Uterus (tissue), 4 donors: ENCODE results near the gene ARHGAP15. TPM values are rescaled to one million over a fixed set of nuclear protein-coding genes. Genes with fewer than 3 reads are reported as not detected.

Experiments
- DNase-seq, 2 donors: peaks; one replicate each; pipeline ENCODE4 v3.0.0-alpha.2; 2019 to 2020
- H3K27ac ChIP-seq, 2 donors: fragments of 200-600 bp; sonication (generic); 1 replicate in 1 of 2; 2 replicates in 1 of 2; pipeline ENCODE4 v1.5.1; 2016 to 2018
- H3K27me3 ChIP-seq, 2 donors: fragments of 200-600 bp; sonication (generic); one replicate each; pipeline ENCODE4 v1.5.1; 2018 to 2019; ENCODE audit warnings: control low read depth in 1 of 2
- H3K36me3 ChIP-seq, 2 donors: fragments of 200-600 bp; sonication (generic); one replicate each; pipeline ENCODE4 v1.5.1; 2019; ENCODE audit warnings: control low read depth in 1 of 2
- H3K4me1 ChIP-seq, 2 donors: fragments of 200-600 bp; sonication (generic); one replicate each; pipeline ENCODE4 v1.5.1; 2018 to 2019; ENCODE audit warnings: control low read depth in 1 of 2
- H3K4me3 ChIP-seq, 2 donors: fragments of 200-600 bp; sonication (generic); 1 replicate in 1 of 2; 2 replicates in 1 of 2; pipeline ENCODE4 v1.5.1; 2018 to 2019; ENCODE audit warnings: mild to moderate bottlenecking in 1 of 2
- H3K9me3 ChIP-seq, 2 donors: fragments of 200-600 bp; sonication (generic); one replicate each; pipeline ENCODE4 v1.5.1; 2019; ENCODE audit warnings: control low read depth in 1 of 2
- POLR2A ChIP-seq, 2 donors: fragments of 450-650 bp; IDR thresholded peaks; one replicate each; pipeline ENCODE4 v1.6.1; 2016; ENCODE audit warnings: antibody characterized with exemption in 2 of 2, mild to moderate bottlenecking in 1 of 2, moderate library complexity in 1 of 2
- intact Hi-C: fragments of 100-400 bp; cut with DNase I; formaldehyde crosslinking; loops from one replicate; pipeline ENCODE4 v1.15.1; 2023; ENCODE audit warnings: low total_unique reads
- total RNA-seq, 4 donors: library from RNA; depleted of rRNA in 3 of 4; stranded (reverse); fragments of >200 nt in 3 of 4; gene quantifications; one replicate each; pipeline versions ENCODE4 v1.1.0 to v1.2.4, GENCODE V29; 2014 to 2023
- TF ChIP-seq, protein P1 (sequence below), 4 experiments: fragments of 200-600 bp in 2 of 4; fragments of 450-650 bp in 2 of 4; sonication (generic) in 2 of 4; IDR thresholded peaks; one replicate each; pipeline ENCODE4 v1.5.1; 2016 to 2019; ENCODE audit warnings: antibody characterized with exemption in 4 of 4, mild to moderate bottlenecking in 2 of 4, moderate library complexity in 1 of 4
- donor health status: DM: yes; HTN: yes; CAD: no.

ARHGAP15 gene
- total RNA-seq, 4 donors from 2014 or later: 0.88 to 28.4 (median 6.6) TPM

DNA sequence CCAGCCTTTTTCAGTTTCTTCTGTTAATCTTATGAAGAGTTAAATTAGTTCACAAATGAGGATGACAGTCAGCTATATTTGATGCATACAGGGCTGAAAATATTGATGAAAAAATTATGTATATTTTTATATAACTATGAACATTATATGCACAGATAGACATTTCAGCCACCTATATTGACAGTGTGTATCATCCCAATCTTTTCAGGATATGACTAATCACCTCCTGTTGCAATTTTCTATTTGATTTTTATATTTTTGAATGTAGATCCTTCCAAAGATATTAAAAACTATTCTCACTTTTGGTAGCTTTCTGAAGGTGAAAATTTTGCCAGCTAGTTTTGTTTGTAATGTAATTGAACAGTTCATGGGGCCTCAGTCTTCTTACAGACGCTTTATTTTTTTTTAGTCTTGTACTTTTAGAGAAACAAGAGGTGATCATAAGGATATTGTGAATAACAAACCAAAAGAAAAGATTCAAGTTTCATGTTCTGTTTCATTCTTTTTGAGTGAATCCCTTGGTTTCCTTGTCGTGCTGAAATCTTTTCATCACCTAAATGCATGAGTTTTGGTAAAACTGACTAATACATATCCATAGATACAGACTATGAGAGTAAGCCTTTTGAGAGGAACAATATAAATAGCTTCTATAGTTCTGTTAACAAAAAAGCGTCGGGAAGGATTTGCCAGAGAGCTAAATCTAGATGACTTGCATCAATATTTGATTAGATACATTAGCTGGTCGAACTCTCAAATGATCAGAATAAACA, 123.1 kb downstream of the ARHGAP15 start:
- Histone ChIP-seq H3K4me1 (no peaks in the 10 kb centered on the region), H3K4me3 (no peak overlapping the region), H3K9me3 (no peaks in the 10 kb centered on the region), H3K27me3 (no peaks in the 10 kb centered on the region), H3K36me3 (no peaks in the 10 kb centered on the region), H3K27ac (no peak overlapping the region)
- no peak for TF ChIP-seq POLR2A (IDR thresholded peaks at IDR 0.05)
- TF ChIP-seq, protein P1, sequence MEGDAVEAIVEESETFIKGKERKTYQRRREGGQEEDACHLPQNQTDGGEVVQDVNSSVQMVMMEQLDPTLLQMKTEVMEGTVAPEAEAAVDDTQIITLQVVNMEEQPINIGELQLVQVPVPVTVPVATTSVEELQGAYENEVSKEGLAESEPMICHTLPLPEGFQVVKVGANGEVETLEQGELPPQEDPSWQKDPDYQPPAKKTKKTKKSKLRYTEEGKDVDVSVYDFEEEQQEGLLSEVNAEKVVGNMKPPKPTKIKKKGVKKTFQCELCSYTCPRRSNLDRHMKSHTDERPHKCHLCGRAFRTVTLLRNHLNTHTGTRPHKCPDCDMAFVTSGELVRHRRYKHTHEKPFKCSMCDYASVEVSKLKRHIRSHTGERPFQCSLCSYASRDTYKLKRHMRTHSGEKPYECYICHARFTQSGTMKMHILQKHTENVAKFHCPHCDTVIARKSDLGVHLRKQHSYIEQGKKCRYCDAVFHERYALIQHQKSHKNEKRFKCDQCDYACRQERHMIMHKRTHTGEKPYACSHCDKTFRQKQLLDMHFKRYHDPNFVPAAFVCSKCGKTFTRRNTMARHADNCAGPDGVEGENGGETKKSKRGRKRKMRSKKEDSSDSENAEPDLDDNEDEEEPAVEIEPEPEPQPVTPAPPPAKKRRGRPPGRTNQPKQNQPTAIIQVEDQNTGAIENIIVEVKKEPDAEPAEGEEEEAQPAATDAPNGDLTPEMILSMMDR (IDR thresholded peaks at IDR 0.05): no peak
- DNase-seq: no peak
- intact Hi-C loops: no loop called here

DNA sequence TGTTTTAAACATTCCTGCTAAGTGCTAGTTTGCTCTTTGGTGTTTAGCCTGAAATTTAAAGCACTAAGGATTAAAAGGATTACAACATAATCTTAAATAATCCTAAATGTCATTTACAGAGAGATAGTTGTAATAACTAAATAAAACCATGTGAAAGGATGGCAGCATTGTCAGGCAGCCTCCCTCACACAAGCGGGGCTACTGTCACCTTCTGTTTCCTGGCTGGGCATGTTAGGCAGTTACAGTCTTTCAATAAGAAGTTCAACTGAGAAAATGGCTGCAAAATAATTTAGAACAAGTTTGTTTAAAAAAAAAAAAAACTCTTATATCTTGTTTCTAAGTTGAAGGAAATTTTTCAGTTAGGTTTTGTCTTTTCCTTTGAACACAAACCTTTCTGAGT, 124.9 kb downstream of the ARHGAP15 start:
- intact Hi-C loops: no loop called here
- Histone ChIP-seq H3K27me3 (no peaks in the 10 kb centered on the region), H3K4me3 (no peak overlapping the region), H3K4me1 (no peaks in the 10 kb centered on the region), H3K9me3 (no peaks in the 10 kb centered on the region), H3K36me3 (no peaks in the 10 kb centered on the region), H3K27ac (no peak overlapping the region)
- TF ChIP-seq POLR2A (IDR thresholded peaks at IDR 0.05): no peak
- TF ChIP-seq, protein P1 (IDR thresholded peaks at IDR 0.05): no peak
- DNase-seq: no peak

DNA sequence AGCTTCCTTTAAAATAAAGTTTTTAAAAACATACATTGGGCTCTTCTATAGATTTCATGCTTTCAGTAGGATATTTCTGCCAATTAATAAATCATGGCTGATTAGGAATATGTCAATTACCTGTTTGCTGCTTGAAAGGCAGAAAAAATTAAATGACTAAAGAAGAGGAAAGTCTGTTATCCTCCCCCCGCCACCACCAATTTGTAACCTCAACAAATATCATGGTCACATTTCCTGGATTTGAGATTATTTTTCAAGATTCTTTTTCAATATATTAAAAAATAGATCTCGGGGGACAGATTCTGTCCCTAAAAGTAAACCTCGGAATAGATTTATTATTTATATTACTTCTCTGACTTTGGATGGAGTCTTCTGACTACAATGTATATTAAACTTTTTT, 125.9 kb downstream of the ARHGAP15 start:
- Histone ChIP-seq H3K36me3 (no peaks in the 10 kb centered on the region), H3K4me3 (no peak overlapping the region), H3K9me3 (no peaks in the 10 kb centered on the region), H3K4me1 (no peaks in the 10 kb centered on the region), H3K27me3 (no peaks in the 10 kb centered on the region), H3K27ac (no peak overlapping the region)
- no peak for DNase-seq
- intact Hi-C loops: no loop called here
- TF ChIP-seq, protein P1 (IDR thresholded peaks at IDR 0.05): no peak
- no peak for TF ChIP-seq POLR2A (IDR thresholded peaks at IDR 0.05)

DNA sequence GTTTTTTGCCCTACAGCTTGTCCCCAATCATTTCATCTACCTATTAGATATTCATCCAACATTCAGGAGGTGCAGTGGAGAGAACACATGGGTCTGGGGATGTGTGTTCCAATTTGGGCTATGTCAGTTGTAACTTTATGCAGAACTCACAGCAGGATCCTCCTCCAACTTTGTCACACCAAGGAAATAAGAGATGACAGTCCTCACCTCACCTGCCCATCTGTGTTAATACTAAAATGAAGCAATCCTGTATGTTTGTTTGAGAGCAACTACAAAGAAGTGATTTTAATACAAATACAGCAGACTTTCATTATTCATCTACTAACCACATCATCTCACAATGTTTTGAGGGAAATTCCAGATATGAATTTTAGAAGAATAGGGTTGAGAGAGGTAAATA, 126.7 kb downstream of the ARHGAP15 start:
- Histone ChIP-seq H3K36me3 (no peaks in the 10 kb centered on the region), H3K4me1 (no peaks in the 10 kb centered on the region), H3K27me3 (no peaks in the 10 kb centered on the region), H3K4me3 (no peak overlapping the region), H3K27ac (no peak overlapping the region), H3K9me3 (no peaks in the 10 kb centered on the region)
- no peak for DNase-seq
- no peak for TF ChIP-seq POLR2A (IDR thresholded peaks at IDR 0.05)
- TF ChIP-seq, protein P1 (IDR thresholded peaks at IDR 0.05): no peak
- intact Hi-C loops: no loop called here

DNA sequence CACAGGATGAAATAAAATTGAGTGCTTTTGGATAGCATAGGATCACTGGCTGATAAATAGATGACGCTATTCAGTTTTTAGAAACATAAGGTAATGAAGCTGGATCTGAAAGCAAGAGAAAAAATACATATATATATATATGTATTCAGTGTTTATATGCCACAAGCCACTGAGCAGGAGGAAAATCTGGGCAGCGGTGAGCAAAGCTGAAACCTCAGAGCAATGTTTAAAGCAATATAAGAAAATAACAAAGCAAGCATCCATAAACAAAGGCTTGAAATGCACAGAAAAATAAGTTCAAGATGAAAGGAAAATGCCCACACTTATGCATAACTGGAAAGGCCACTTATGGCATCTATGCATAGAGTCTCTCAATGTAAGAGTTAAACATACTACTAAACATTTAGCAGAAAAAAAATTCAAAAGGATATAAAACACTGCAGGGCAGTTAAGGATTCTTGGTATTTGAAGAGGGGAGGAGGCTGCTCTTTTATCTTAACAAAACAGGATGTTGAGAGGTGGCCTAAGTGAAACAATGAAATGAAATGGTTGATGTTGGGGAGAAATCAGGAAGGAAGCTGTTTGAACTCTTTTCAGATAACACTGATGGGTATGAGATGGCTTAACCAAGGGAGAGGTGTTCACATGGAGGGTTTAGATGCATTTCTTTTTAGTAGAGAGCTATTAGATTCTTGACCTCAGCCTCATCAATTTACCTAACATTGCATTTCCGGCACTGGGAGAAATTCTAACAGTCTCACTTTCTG, 129.1 kb downstream of the ARHGAP15 start:
- intact Hi-C loops: no loop called here
- TF ChIP-seq, protein P1 (IDR thresholded peaks at IDR 0.05): no peak
- TF ChIP-seq POLR2A (IDR thresholded peaks at IDR 0.05): no peak

More for the DNA sequence above, 129.1 kb downstream of the ARHGAP15 start:
- Histone ChIP-seq H3K27ac (no peak overlapping the region), H3K36me3 (no peaks in the 10 kb centered on the region), H3K9me3 (no peaks in the 10 kb centered on the region), H3K27me3 (no peaks in the 10 kb centered on the region), H3K4me1 (no peaks in the 10 kb centered on the region), H3K4me3 (no peak overlapping the region)
- DNase-seq: no peak
